ENCODE measurements around the gene MEG3. TPM values are rescaled to one million over a fixed set of nuclear protein-coding genes. Genes with fewer than 3 reads are reported as not detected.

The MEG3 gene
- total and polyA plus RNA-seq, 2 donors (not counting 3 experiments of a cell fraction or from before 2014, with no cell fraction given) = 378 to 508 TPM

- dilution Hi-C loops (cut with MboI; ENCODE audit: extremely low pct_ligation_motif_present, low sequenced_read_pairs) (no loop called here), intact Hi-C loops (cut with micrococcal nuclease) (no loop called here)
- no peak overlapping the region for H3K4me3 ChIP-seq (replicated peaks in 1 of 3; ENCODE audit: insufficient read depth in 1 of 3, low read depth in 1 of 3, low read length in 3 of 3)
- no peaks in the 10 kb centered on the region for H3K9me1 ChIP-seq (replicated peaks; ENCODE audit: control insufficient read depth, extremely low read depth, insufficient read depth, low read length)
- no TSS peak for BruUV-seq (replicated peaks)
- no peak overlapping the region for H3K4me2 ChIP-seq (ENCODE audit: insufficient read depth, low read length)
- no peak overlapping the region for H2AFZ ChIP-seq (ENCODE audit: low read depth, low read length)
- ChIA-PET CTCF (interaction anchor here (1.7 kb wide), 1 partner anchor 67 kb away, joined by 3 read pairs; no protein-coding TSS in a partner anchor), POLR2A (no interaction called here)
- TF ChIP-seq FOS (IDR thresholded peaks at IDR 0.05; ENCODE audit: borderline replicate concordance, insufficient read depth, low read length) (no peak), JUN (IDR thresholded peaks at IDR 0.05; ENCODE audit: borderline replicate concordance, insufficient read depth, insufficient read length, low read depth) (no peak), EZH2 (IDR thresholded peaks at IDR 0.05; ENCODE audit: borderline replicate concordance, low read depth, low read length, severe bottlenecking) (no peak), MYC (IDR thresholded peaks at IDR 0.05; ENCODE audit: low read depth, low read length) (no peak), POLR2AphosphoS5 (IDR thresholded peaks at IDR 0.05; ENCODE audit: insufficient read depth, low read depth, low read length) (no peak), GATA2 (IDR thresholded peaks at IDR 0.05; ENCODE audit: insufficient read depth, insufficient read length, low read depth, low read length) (no peak), CTCF (IDR thresholded peaks at IDR 0.05; ENCODE audit: extremely low read depth in 1 of 2, insufficient read depth in 1 of 2, low read depth in 1 of 2, low read length in 2 of 2) (no peak), POLR2A (IDR thresholded peaks at IDR 0.05; ENCODE audit: low read depth, low read length) (no peak), MAX (IDR thresholded peaks at IDR 0.05; ENCODE audit: insufficient read depth, insufficient read length) (no peak)
- no peaks in the 10 kb centered on the region for H3K4me1 ChIP-seq (ENCODE audit: control insufficient read depth, extremely low read depth, insufficient read depth, low read length)
- H3K27me3 ChIP-seq (ENCODE audit: control insufficient read depth in 2 of 2, insufficient read depth in 2 of 2, low read length in 2 of 2) = no peaks in the 10 kb centered on the region
- H4K20me1 ChIP-seq (replicated peaks; ENCODE audit: control insufficient read depth, extremely low read depth, insufficient read depth, low read length) = no peaks in the 10 kb centered on the region
- no peaks in the 10 kb centered on the region for H3K36me3 ChIP-seq (ENCODE audit: control insufficient read depth in 2 of 2, extremely low read depth in 1 of 2, insufficient read depth in 2 of 2, low read length in 2 of 2)
- FAIRE-seq = no peak
- H3K27ac ChIP-seq (ENCODE audit: insufficient read depth, low read depth, low read length) = no peak overlapping the region
- H3K9ac ChIP-seq (replicated peaks; ENCODE audit: extremely low read depth, insufficient read depth, low read length) = no peak overlapping the region
- no peak for DNase-seq (ENCODE audit: low read depth, low spot score)
- no peaks in the 10 kb centered on the region for H3K9me3 ChIP-seq (replicated peaks; ENCODE audit: control insufficient read depth, insufficient read depth, low read length)
- H3K79me2 ChIP-seq (ENCODE audit: control insufficient read depth, insufficient read depth, low read length) = no peaks in the 10 kb centered on the region
These were observed 49.1 kb upstream of the MEG3 start for GRCh38 chr14:100776681-100777365.
